ENCODE data around the gene NID2.

Gene NID2

GRCh38 chr14:52080808-52081755 is 12.2 kb upstream of the NID2 start:
- no peak for DNase-seq

- no peak for DNase-seq
These were observed 11.4 kb upstream of the NID2 start for GRCh38 chr14:52080158-52080800.

GRCh38 chr14:52079239-52079959 is 10.5 kb upstream of the NID2 start:
- DNase-seq, result no peak

GRCh38 chr14:52078721-52079120 is 9.9 kb upstream of the NID2 start:
- DNase-seq, result no peak

- peak; percentile 39 to 80 (median 56) for DNase-seq
These were observed 9.3 kb upstream of the NID2 start for GRCh38 chr14:52078095-52078531.

GRCh38 chr14:52077256-52077979 is 8.6 kb upstream of the NID2 start:
- no peak for DNase-seq

- peak; percentile 19 to 67 (median 38) for DNase-seq
These were observed 7.5 kb upstream of the NID2 start for GRCh38 chr14:52076334-52076733.

GRCh38 chr14:52075371-52075770 is 6.5 kb upstream of the NID2 start:
- no peak for DNase-seq

GRCh38 chr14:52073251-52073650 is 4.4 kb upstream of the NID2 start:
- no peak for DNase-seq

GRCh38 chr14:52072266-52072780 is 3.5 kb upstream of the NID2 start:
- DNase-seq, result no peak

- DNase-seq, result no peak
These were observed 2.8 kb upstream of the NID2 start for GRCh38 chr14:52071675-52072074.

GRCh38 chr14:52070051-52070431 is 1.2 kb upstream of the NID2 start:
- no peak for DNase-seq

- DNase-seq, result peak in 3 of 4 experiments; percentile 12 to 52 (median 28)
These were observed 620 bp upstream of the NID2 start for GRCh38 chr14:52069307-52070050.

- peak in 1 of 4 experiments; percentile 14 for DNase-seq
These were observed 815 bp downstream of the NID2 start for GRCh38 chr14:52067873-52068614.

GRCh38 chr14:52064174-52064573 is 4.7 kb downstream of the NID2 start:
- no peak for DNase-seq

GRCh38 chr14:52063052-52063462 is 5.8 kb downstream of the NID2 start:
- no peak for DNase-seq

- DNase-seq, result no peak
These were observed 7.0 kb downstream of the NID2 start for GRCh38 chr14:52061890-52062289.

- DNase-seq, result no peak
These were observed 7.5 kb downstream of the NID2 start for GRCh38 chr14:52061390-52061789.

GRCh38 chr14:52060080-52060479 is 8.8 kb downstream of the NID2 start:
- no peak for DNase-seq

- DNase-seq, result no peak
These were observed 9.2 kb downstream of the NID2 start for GRCh38 chr14:52059649-52060048.

- no peak for DNase-seq
These were observed 10.5 kb downstream of the NID2 start for GRCh38 chr14:52058341-52058740.

Measured in suppressor macrophage (primary cell).